Putamen (tissue), 1 donor: Measurements from ENCODE around the gene BCL10.

Source experiments
- DNase-seq: peaks from one replicate; pipeline ENCODE4 v3.0.0-alpha.2; 2016; ENCODE audit warnings: low spot score

Gene BCL10

DNA sequence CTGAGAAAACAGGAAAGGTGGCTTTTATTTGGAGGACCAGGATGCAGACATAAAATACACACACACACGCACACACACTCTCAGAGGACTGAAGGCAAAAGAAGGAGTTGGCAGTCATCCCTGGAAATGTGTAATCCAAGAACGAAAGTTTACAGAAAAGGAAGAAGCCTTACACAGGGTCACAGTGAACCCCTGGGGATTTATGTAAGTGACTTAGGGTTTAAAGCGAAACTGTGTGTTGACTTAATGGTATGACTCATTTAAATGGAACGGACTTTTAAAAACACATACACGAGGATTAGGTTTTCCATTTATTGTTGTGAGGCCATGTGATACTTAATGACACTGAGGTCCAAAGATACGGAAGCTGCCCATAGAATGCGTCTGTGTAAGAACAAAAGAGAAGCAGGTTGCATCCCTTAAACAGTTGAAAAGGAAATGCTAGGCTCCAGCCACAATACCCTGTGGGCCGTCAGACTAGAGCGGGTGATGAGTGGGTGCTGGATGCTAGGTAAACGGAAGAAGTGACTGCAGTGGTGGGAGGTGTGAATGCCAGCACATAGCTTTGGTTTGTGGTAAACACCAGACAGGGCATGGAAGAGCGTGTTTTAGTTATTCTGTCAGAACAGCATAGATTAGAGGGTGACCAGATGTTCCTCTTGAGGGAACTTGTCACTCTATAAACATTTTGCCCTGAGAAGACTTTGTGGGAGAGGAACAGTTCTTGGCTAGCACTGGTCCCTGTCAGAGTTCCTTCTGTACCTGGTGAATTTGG is 21.6 kb upstream of the BCL10 start:
- peak; percentile 35 for DNase-seq

GRCh38 chr1:85297538-85297854 is 21.1 kb upstream of the BCL10 start:
- DNase-seq, result no peak

DNA sequence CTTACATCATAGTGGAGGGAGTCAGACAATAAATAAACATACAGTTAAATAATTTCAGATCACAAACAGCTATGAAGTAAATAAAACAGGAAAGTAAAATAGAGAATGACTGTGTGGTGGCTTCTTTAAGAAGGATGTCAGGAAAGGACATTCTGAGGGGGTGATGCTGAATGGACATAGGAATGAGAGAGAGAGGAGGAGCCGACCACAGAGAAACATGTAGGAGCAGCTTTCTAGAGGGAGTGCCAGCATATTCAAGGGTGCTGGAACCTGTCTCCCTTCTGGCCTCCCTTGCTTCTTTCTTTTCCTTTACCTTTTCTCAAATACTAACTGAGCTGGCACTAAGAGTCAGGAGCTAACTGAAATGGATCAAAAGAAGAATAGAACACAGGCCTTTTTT is 20.5 kb upstream of the BCL10 start:
- no peak for DNase-seq

GRCh38 chr1:85295654-85296053 is 19.2 kb upstream of the BCL10 start:
- DNase-seq, result no peak

DNA sequence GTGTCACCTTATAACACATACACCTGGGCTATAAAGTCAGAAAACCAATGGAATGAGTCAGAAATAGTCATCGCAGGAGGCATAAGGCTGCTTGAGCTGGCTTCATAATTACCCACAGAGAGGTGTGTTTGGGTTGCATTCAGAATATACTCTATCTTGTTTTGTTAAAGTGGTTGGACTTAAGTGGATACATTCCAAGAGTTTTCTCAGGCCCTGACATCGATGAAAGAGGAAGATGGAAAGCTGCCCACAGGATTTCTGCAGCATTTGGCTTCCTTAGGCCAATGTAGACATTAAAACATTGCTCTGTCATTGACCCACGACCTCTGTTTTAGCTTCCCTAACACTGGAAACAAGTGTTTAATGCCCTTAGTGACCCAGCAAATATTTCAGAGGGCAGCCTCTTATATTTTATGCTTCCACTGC is 18.6 kb upstream of the BCL10 start:
- no peak for DNase-seq

- no peak for DNase-seq
Measured at GRCh38 chr1:85290826-85291225, 14.4 kb upstream of the BCL10 start.

DNA sequence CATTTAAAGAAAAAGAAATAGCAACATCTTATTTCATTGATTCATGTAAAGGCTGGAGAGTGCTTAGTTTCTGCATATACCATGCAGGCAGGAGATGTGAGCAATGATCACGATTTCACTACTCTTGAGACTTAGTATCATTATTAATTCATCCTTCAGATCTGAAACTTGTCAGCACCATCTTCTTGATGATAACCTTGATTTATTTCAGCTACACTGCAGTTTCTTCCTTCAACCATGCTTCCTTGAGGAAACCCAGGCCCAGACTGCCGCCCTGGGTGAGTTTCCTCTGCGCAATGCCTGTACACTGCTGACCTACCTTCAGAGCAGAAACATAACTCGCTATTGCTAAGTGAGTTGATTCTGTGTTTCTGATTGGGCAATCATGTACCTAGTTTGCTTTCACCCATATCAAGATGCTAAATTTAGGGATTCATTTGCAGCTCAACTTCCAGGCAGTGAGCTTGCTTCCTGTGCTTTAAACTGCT is 13.5 kb upstream of the BCL10 start:
- DNase-seq, result no peak

DNA sequence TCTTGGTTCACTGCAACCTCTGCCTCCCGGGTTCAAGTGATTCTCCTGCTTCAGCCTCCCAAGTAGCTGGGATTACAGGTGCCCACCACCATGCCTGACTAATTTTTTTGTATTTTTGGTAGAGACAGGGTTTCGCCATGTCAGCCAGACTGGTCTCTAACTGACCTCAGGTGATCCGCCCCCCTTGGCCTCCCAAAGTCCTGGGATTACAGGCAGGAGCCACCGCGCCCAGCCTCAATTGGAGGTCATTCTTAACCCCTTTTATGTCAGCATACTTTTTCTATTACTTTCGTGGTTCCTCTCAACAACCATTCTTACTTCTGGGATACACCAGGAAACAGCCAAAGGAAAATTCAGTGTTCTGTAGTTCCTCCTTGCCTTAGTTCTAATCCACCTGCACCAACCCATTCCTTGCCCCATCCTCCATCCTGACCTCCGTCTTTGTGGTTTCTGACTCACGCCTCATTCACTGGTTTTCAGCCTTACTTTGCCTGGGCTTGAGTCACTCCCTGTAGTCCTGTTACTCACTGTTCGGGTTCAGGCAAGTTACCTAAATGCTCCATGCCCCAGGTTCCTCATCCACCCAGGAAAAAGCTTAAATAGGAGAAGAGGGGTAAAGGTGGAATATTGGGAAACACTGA is 12.9 kb upstream of the BCL10 start:
- no peak for DNase-seq

GRCh38 chr1:85284202-85284601 is 7.8 kb upstream of the BCL10 start:
- DNase-seq, result no peak

- no peak for DNase-seq
Measured at GRCh38 chr1:85283475-85284199, 7.2 kb upstream of the BCL10 start.

- DNase-seq, result no peak
Measured at GRCh38 chr1:85282424-85282823, 6.0 kb upstream of the BCL10 start.

- no peak for DNase-seq
Measured at GRCh38 chr1:85280636-85281035, 4.2 kb upstream of the BCL10 start.

DNA sequence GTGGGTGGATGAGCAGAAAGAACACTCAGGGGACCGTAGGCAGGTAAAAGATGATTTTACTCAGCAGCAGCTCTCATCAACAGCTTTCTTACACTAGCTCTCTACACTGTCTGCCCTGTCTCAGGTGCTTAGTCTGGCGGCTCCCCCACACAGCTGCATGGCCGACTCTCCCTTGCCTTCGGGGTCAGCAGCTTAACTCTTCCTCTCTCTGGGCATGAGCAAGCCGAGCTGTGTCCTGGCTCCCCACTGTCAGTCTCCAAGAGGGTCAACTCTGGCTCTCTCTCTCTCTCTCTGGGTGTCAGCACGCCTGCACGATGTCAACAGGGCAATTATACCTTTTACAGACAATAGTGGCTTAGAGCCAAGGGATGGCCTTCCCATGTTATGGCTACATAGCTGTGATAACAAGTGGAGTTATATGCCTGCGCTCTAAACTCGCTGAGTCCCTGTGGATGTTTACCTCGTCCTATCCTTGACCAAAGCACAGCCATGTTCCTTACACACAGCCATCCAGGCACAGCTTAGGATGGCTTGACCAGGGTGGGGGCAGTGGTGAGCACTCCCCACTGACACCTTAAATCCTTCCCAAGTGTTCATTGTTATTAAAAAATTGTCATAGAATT is 3.1 kb upstream of the BCL10 start:
- no peak for DNase-seq

DNA sequence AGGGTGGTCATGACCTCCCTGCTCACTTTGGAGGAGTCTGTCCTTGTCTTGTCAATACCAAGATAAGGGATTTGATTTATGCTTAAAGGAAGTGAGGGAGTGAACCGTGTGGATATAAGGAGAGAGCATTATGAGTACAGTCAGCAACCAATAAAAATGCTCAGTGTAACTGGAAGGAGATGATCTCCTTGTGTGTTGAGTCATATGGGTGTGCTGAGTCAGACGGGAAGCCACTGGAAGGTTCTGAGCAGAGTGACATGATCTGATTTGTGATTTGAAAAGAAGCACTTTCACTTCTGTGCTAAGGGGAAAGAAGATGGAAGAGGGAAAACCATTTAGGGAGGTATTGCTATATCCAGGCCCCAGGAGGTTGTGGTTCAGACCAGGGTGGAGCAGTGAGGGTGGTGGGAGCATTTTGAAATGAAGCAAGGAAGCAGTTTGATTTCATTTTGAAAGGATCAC is 2.5 kb upstream of the BCL10 start:
- DNase-seq, result peak; percentile 64

DNA sequence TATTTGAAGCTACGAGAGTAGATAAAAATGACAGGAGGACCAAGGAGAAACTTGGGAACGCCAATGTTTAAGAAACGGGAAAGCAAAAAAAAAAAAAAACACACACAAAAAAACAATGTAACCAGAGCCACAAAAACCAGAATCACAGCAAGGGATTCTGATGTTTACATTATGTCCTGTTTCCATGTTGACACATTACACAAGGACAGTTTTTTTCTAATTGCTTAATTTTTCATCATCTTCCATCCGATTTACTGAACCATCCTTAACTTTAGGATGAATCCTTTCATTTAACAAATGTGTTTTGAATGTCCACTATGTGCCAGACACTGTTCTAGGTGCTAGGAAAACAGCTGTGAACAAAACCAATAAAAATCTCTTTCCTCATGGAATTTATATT is 1.4 kb upstream of the BCL10 start:
- no peak for DNase-seq

DNA sequence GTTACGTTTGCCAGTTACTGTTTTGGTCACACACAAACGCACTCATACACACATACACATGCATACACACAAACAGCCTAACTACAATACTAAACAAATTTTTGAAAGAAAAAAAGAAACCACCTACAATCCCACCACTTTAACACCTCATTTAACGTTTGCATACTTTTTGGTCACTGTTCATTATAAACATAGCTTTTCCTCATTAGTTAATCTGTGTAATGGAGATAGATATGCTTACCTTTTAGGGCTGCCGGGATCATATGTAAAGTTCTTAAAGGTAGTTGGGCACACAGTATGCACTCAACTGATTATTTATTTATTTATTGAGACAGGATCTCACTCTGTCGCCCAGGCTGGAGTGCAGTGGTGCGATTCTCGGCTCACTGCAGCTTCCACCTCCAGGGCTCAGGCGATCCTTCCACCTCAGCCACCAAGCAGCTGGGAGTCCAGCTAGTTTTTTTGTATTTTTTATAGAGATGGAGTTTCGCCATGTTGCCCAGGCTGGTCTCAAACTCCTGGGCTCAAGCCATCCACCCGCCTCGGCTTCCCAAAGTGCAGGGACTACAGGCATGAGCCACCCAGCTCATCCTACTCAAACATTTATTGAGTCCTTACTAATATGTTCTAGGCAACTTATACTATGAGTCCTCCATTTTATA is 677 bp upstream of the BCL10 start:
- DNase-seq, result no peak

DNA sequence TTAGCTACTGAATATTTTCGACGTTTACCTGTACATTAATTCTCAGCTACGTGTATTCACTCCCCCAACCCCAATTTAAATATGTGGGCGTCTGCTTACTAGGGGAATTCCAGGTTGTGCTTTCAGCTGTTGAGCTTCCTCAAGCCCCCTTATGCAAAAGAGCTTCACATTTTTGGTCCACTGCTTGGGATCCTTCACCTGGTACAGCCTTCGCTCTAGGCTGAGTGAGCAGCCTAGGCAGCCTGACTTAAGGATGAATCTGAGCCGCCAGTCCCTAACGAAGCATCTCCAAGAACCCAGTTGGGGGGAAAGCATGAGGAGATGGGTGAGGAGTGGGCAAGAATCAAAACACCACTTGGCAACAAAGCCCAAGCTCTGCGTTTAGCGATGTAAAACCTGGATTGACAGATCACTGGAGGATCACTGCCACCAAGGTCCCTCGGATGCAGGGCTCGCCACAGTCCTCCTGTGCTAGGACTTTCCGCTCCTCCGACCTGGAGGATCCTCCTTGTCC is 674 bp downstream of the BCL10 start:
- DNase-seq, result no peak

GRCh38 chr1:85274969-85275453 is 1.4 kb downstream of the BCL10 start:
- no peak for DNase-seq

DNA sequence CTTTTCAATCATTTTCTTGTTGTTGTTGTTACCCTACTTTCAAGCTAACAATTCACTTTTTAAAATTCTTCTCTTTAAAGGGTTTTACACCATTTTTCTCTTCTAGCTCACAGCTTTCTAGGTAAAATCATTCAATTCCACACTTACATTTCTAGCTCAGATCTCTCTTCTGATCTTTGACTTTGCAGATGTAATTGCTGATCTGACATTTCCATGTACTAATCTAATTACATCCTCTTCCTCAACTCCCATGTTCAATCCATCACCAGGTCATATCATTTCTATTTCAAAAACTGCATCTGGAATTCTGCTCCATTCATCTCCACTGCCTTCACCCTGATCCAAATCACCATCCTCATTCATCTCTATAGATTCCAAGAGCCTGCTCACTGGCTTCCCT is 3.0 kb downstream of the BCL10 start:
- DNase-seq, result no peak

DNA sequence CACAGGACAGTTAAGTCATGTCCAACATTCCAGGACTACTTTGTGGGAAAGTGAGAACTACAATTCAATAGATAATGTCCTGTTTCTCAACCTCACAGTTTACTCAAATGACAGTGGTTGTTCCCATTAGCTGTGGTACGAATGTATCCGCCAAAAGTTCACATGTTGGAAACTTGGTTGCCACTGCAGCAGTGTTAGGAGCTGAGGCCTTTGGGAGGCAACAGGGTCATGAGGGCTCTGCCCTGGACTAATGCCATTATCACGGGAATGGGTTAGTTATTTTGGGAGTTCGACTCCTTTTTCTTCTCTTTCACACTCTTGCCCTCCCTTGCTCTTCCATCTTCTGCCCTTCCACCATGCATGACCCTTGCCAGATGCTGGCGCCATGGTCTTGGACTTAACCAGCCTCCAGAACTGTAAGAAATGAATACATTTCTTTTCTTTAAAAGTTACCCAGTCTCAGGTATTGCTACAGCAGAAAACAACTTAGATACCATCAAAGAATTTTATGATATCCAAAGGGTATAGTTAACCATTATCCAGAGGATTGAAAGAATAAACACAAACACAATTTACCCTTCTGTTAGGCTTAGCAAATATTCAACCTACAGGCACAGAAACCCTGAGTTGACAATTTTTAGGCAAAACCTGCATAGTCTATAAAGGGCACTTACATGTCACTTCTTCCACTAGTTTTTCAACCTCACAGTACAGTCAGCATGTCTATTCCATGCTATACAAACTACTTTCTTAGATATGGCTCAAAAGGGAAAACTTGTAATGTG is 7.4 kb downstream of the BCL10 start:
- DNase-seq, result no peak

DNA sequence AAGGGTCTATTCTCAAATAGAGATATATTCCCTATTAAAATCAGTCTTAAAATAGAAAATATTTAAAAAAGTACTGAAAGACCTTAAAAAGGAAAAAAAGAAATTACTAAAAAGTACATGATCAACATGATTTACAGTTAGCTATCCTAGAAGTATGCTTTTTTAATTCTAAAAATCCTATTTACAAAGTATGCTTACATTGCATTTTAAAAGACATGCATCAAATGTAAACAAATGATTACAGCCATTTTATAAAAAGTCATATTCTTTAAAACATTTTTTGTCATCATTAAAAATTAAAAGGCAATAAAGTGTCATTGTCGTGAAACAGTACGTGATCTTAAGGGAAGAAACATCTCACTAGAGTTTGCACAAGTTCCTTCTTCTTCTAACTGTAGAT is 9.1 kb downstream of the BCL10 start:
- no peak for DNase-seq
